Measurements from ENCODE around the gene VAMP2. TPM values are rescaled to one million over a fixed set of nuclear protein-coding genes. Genes with fewer than 3 reads are reported as not detected.

Gene VAMP2
- total RNA-seq, 1 donor from 2014 or later: 28.0 TPM

DNA sequence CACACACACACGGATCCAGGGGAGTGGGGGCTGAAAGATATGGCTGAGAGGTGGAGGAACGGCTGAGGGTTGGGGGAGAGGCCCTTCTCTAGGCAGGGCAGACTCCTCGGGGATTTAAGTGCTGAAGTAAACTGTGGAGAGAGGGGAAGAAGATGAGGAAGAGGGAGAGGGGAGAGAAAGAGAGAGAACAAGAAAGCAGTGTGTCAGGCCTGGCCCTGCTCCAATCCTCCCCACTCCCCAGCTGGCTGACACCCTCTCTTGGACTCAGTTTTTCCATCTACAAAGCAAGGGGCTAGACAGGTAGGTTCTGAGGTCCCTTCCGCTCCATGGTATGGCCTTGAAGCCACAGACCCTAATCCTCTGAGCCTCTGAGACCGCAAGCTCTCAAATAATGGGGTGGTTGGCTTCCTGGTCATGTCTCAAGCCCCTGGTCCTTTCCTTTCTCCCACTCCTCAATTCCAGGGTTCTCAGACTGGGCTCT lies 2.0 kb downstream of the VAMP2 start:
- Mint-ChIP-seq H3K27ac (ENCODE audit: unreplicated experiment) (peak overlapping the region; percentile 47), H3K36me3 (ENCODE audit: low read depth, unreplicated experiment) (peaks cover 2% of the 10 kb centered on the region), H3K9me3 (ENCODE audit: unreplicated experiment) (no peaks in the 10 kb centered on the region), H3K4me3 (ENCODE audit: unreplicated experiment) (peak overlapping the region; percentile 37), H3K27me3 (ENCODE audit: low read depth, unreplicated experiment) (no peaks in the 10 kb centered on the region), H3K4me1 (ENCODE audit: low read depth, unreplicated experiment) (peaks cover 25% of the 10 kb centered on the region)
- Histone ChIP-seq H3K79me2 (ENCODE audit: insufficient read depth, low read length) (peaks cover 34% of the 10 kb centered on the region), H3K4me2 (ENCODE audit: low read length) (peak overlapping the region; percentile 93), H2AFZ (ENCODE audit: low read depth, low read length) (no peak overlapping the region), H3K9ac (ENCODE audit: low read length) (peak overlapping the region; percentile 100), H3K27me3 (ENCODE audit: insufficient read depth, low read length) (no peaks in the 10 kb centered on the region), H3K4me1 (ENCODE audit: insufficient read depth, low read length) (peaks cover 46% of the 10 kb centered on the region), H3K4me3 (ENCODE audit: insufficient read depth, low read depth, low read length) (peak overlapping the region; percentile 94), H3K27ac (ENCODE audit: low read depth, low read length) (no peak overlapping the region), H3K9me3 (ENCODE audit: insufficient read depth, low read depth, low read length) (no peaks in the 10 kb centered on the region), H3K36me3 (ENCODE audit: insufficient read depth, low read length) (peaks cover 11% of the 10 kb centered on the region), H4K20me1 (ENCODE audit: insufficient read depth, low read length) (peaks cover 37% of the 10 kb centered on the region)
- FAIRE-seq (no peak), DNase-seq (ENCODE audit: low read depth) (no peak)
- TF ChIP-seq, protein P1, sequence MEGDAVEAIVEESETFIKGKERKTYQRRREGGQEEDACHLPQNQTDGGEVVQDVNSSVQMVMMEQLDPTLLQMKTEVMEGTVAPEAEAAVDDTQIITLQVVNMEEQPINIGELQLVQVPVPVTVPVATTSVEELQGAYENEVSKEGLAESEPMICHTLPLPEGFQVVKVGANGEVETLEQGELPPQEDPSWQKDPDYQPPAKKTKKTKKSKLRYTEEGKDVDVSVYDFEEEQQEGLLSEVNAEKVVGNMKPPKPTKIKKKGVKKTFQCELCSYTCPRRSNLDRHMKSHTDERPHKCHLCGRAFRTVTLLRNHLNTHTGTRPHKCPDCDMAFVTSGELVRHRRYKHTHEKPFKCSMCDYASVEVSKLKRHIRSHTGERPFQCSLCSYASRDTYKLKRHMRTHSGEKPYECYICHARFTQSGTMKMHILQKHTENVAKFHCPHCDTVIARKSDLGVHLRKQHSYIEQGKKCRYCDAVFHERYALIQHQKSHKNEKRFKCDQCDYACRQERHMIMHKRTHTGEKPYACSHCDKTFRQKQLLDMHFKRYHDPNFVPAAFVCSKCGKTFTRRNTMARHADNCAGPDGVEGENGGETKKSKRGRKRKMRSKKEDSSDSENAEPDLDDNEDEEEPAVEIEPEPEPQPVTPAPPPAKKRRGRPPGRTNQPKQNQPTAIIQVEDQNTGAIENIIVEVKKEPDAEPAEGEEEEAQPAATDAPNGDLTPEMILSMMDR (IDR thresholded peaks at IDR 0.05; ENCODE audit: insufficient read depth, low read depth, low read length): no peak
- no peak for TF ChIP-seq EZH2 (IDR thresholded peaks at IDR 0.05; ENCODE audit: insufficient read depth, low read length)

DNA sequence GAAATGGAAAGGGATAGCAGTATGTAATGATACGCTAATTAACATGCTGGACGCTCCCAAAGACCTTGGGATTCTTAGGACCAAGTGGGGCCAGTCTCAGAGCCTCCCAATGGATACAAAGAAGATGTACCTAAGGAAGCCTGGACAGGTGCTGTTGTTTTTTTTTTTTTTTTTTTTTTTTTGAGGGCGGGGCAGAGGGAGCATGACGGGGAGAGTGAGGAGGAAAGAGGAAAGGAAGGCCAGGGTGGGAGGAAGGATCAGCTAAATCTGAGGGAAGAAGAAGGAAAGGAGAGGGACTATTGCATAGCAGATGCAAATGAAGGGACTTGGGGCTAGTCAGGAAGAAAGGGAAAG lies 2.5 kb downstream of the VAMP2 start:
- H3K9ac ChIP-seq (ENCODE audit: low read length): peak overlapping the region; percentile 100
- H3K4me2 ChIP-seq (ENCODE audit: low read length): no peak overlapping the region
- H3K27ac ChIP-seq (ENCODE audit: low read depth, low read length): no peak overlapping the region
- H3K79me2 ChIP-seq (ENCODE audit: insufficient read depth, low read length): peaks cover 34% of the 10 kb centered on the region
- no peak overlapping the region for H3K4me3 ChIP-seq (ENCODE audit: insufficient read depth, low read depth, low read length)
- Mint-ChIP-seq H3K9me3 (ENCODE audit: unreplicated experiment) (no peaks in the 10 kb centered on the region), H3K4me1 (ENCODE audit: low read depth, unreplicated experiment) (peaks cover 25% of the 10 kb centered on the region), H3K27ac (ENCODE audit: unreplicated experiment) (no peak overlapping the region), H3K27me3 (ENCODE audit: low read depth, unreplicated experiment) (no peaks in the 10 kb centered on the region), H3K4me3 (ENCODE audit: unreplicated experiment) (peak overlapping the region; percentile 40), H3K36me3 (ENCODE audit: low read depth, unreplicated experiment) (peaks cover 2% of the 10 kb centered on the region)
- FAIRE-seq: no peak
- TF ChIP-seq, protein P1 (IDR thresholded peaks at IDR 0.05; ENCODE audit: insufficient read depth, low read depth, low read length): no peak
- H3K9me3 ChIP-seq (ENCODE audit: insufficient read depth, low read depth, low read length): no peaks in the 10 kb centered on the region
- peaks cover 52% of the 10 kb centered on the region for H3K4me1 ChIP-seq (ENCODE audit: insufficient read depth, low read length)
- peaks cover 37% of the 10 kb centered on the region for H4K20me1 ChIP-seq (ENCODE audit: insufficient read depth, low read length)
- no peaks in the 10 kb centered on the region for H3K27me3 ChIP-seq (ENCODE audit: insufficient read depth, low read length)
- H2AFZ ChIP-seq (ENCODE audit: low read depth, low read length): no peak overlapping the region
- peaks cover 11% of the 10 kb centered on the region for H3K36me3 ChIP-seq (ENCODE audit: insufficient read depth, low read length)
- no peak for DNase-seq (ENCODE audit: low read depth)

DNA sequence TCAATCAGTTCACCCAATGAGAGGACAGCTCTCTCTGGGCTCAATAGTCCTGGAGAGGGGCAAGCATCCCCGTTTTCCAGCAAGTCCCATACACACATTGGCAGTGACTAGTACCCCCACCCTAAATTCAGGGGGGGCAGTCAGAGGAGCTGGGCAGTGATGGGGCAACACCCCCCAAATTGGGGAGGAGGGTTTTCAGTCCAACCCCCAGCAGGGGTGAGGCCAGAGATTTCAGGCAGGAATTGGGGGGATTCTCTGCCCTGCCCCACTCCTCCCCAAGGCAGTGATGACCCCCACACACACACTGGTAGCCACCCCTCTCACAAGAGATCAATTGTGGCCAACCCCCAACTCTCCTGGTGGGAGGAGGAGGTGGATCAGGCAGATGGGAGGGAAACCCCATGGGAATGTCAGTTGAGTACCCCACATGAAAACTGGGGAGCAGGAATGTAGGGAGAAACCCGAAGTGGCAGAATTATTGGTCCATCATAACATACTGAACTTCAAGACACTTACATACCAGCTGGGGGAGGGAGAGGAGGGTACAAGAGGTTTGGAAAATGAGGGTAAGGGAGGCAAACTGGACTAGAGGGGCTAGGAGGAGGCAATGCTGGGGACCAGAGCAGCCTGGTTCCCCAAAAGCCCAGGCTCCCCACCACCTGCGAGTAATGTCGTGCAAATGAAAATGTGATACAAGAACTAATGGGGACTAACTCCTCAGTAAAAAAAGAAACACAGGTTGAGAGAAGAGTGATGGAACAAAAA lies 3.1 kb downstream of the VAMP2 start:
- Mint-ChIP-seq H3K27me3 (ENCODE audit: low read depth, unreplicated experiment) (no peaks in the 10 kb centered on the region), H3K36me3 (ENCODE audit: low read depth, unreplicated experiment) (peaks cover 2% of the 10 kb centered on the region), H3K9me3 (ENCODE audit: unreplicated experiment) (no peaks in the 10 kb centered on the region), H3K27ac (ENCODE audit: unreplicated experiment) (no peak overlapping the region), H3K4me3 (ENCODE audit: unreplicated experiment) (peak overlapping the region; percentile 16), H3K4me1 (ENCODE audit: low read depth, unreplicated experiment) (peaks cover 26% of the 10 kb centered on the region)
- H3K9ac ChIP-seq (ENCODE audit: low read length): peak overlapping the region; percentile 9
- peaks cover 53% of the 10 kb centered on the region for H3K4me1 ChIP-seq (ENCODE audit: insufficient read depth, low read length)
- TF ChIP-seq, protein P1 (IDR thresholded peaks at IDR 0.05; ENCODE audit: insufficient read depth, low read depth, low read length): no peak
- TF ChIP-seq EZH2 (IDR thresholded peaks at IDR 0.05; ENCODE audit: insufficient read depth, low read length): no peak
- no peak overlapping the region for H2AFZ ChIP-seq (ENCODE audit: low read depth, low read length)
- no peak overlapping the region for H3K27ac ChIP-seq (ENCODE audit: low read depth, low read length)
- H3K4me2 ChIP-seq (ENCODE audit: low read length): no peak overlapping the region
- peaks cover 34% of the 10 kb centered on the region for H3K79me2 ChIP-seq (ENCODE audit: insufficient read depth, low read length)
- no peak overlapping the region for H3K4me3 ChIP-seq (ENCODE audit: insufficient read depth, low read depth, low read length)
- DNase-seq (ENCODE audit: low read depth) (no peak), FAIRE-seq (no peak)
- peaks cover 37% of the 10 kb centered on the region for H4K20me1 ChIP-seq (ENCODE audit: insufficient read depth, low read length)
- no peaks in the 10 kb centered on the region for H3K9me3 ChIP-seq (ENCODE audit: insufficient read depth, low read depth, low read length)
- peaks cover 11% of the 10 kb centered on the region for H3K36me3 ChIP-seq (ENCODE audit: insufficient read depth, low read length)
- H3K27me3 ChIP-seq (ENCODE audit: insufficient read depth, low read length): no peaks in the 10 kb centered on the region
